ENCODE data around the gene GPR143.

GRCh38 chrX:9749146-9749692 lies 16.4 kb downstream of the GPR143 start:
- TF ChIP-seq, protein P1, sequence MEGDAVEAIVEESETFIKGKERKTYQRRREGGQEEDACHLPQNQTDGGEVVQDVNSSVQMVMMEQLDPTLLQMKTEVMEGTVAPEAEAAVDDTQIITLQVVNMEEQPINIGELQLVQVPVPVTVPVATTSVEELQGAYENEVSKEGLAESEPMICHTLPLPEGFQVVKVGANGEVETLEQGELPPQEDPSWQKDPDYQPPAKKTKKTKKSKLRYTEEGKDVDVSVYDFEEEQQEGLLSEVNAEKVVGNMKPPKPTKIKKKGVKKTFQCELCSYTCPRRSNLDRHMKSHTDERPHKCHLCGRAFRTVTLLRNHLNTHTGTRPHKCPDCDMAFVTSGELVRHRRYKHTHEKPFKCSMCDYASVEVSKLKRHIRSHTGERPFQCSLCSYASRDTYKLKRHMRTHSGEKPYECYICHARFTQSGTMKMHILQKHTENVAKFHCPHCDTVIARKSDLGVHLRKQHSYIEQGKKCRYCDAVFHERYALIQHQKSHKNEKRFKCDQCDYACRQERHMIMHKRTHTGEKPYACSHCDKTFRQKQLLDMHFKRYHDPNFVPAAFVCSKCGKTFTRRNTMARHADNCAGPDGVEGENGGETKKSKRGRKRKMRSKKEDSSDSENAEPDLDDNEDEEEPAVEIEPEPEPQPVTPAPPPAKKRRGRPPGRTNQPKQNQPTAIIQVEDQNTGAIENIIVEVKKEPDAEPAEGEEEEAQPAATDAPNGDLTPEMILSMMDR (IDR thresholded peaks at IDR 0.05) = no peak
- no peak for TF ChIP-seq POLR2A (IDR thresholded peaks at IDR 0.05)

Measured in prostate gland (tissue), 2 donors.